Midbrain (tissue), 1 donor: ENCODE measurements around the gene SYT3.

Experiments used
- DNase-seq: peaks from one replicate; lab custom pipeline; 2025; lab: John Stamatoyannopoulos, UW

SYT3 gene

GRCh38 chr19:50661766-50662650 lies 22.3 kb upstream of the SYT3 start:
- no peak for DNase-seq

GRCh38 chr19:50661023-50661422 lies 21.3 kb upstream of the SYT3 start:
- DNase-seq, result no peak

- DNase-seq, result no peak
These were observed 20.3 kb upstream of the SYT3 start for GRCh38 chr19:50660088-50660366.

- DNase-seq, result no peak
These were observed 19.8 kb upstream of the SYT3 start for GRCh38 chr19:50659318-50660087.

GRCh38 chr19:50658441-50659317 lies 19.0 kb upstream of the SYT3 start:
- peak; percentile 84 for DNase-seq

- DNase-seq, result peak; percentile 96
These were observed 18.2 kb upstream of the SYT3 start for GRCh38 chr19:50657712-50658440.

GRCh38 chr19:50657222-50657669 lies 17.6 kb upstream of the SYT3 start:
- DNase-seq, result no peak

- DNase-seq, result no peak
These were observed 15.2 kb upstream of the SYT3 start for GRCh38 chr19:50654882-50655281.

GRCh38 chr19:50652722-50653121 lies 13.0 kb upstream of the SYT3 start:
- no peak for DNase-seq

- DNase-seq, result no peak
These were observed 11.5 kb upstream of the SYT3 start for GRCh38 chr19:50651174-50651573.

- DNase-seq, result no peak
These were observed 10.0 kb upstream of the SYT3 start, which contains the start of gene C19orf81 for GRCh38 chr19:50649433-50650391. C19orf81 (plus strand) TSS chr19:50649445; CDS start chr19:50649445, 0 bp downstream.

GRCh38 chr19:50648659-50649058 lies 9.0 kb upstream of the SYT3 start:
- DNase-seq, result no peak

- DNase-seq, result no peak
These were observed 8.4 kb upstream of the SYT3 start for GRCh38 chr19:50647879-50648615.

- no peak for DNase-seq
These were observed 6.6 kb upstream of the SYT3 start for GRCh38 chr19:50646074-50646807.

- DNase-seq, result no peak
These were observed 5.4 kb upstream of the SYT3 start for GRCh38 chr19:50645107-50645506.

- DNase-seq, result no peak
These were observed 4.7 kb upstream of the SYT3 start for GRCh38 chr19:50644315-50644915.

GRCh38 chr19:50640368-50640767 lies 687 bp upstream of the SYT3 start:
- no peak for DNase-seq

GRCh38 chr19:50638600-50638999 lies 1.1 kb downstream of the SYT3 start:
- DNase-seq, result no peak
